Esophagus (tissue), 2 donors: ENCODE measurements around the gene MDH2. TPM values are rescaled to one million over a fixed set of nuclear protein-coding genes. Genes with fewer than 3 reads are reported as not detected.
"Not testable (repeated sequence)": the region's sequence is repeated elsewhere in the genome, so short reads cannot be mapped to it uniquely, and the experiment has no call there.

Source experiments
- H3K27ac ChIP-seq, 2 donors: one replicate each; pipeline ENCODE4 v1.5.1; 2013; ENCODE audit warnings: low read depth in 2 of 2, mild to moderate bottlenecking in 2 of 2, inconsistent platforms in 1 of 2, low read length in 1 of 2, moderate library complexity in 1 of 2
- H3K27me3 ChIP-seq, 2 donors: one replicate each; pipeline ENCODE4 v1.6.1; 2013; ENCODE audit warnings: low read length in 2 of 2, control low read depth in 1 of 2, mild to moderate bottlenecking in 1 of 2; ENCODE audit not compliant: insufficient read depth in 2 of 2, control insufficient read depth in 1 of 2
- H3K36me3 ChIP-seq, 2 donors: one replicate each; pipeline ENCODE4 v1.6.1; 2013; ENCODE audit warnings: low read length in 1 of 2; ENCODE audit not compliant: control insufficient read depth in 2 of 2, insufficient read depth in 2 of 2
- H3K4me1 ChIP-seq, 2 donors: one replicate each; pipeline ENCODE4 v1.6.1; 2013; ENCODE audit warnings: low read length in 1 of 2; ENCODE audit not compliant: control insufficient read depth in 2 of 2, insufficient read depth in 2 of 2
- H3K4me3 ChIP-seq, 2 donors: one replicate each; pipeline ENCODE4 v1.5.1; 2013; ENCODE audit warnings: low read length in 2 of 2, mild to moderate bottlenecking in 2 of 2, low read depth in 1 of 2, moderate library complexity in 1 of 2
- H3K9me3 ChIP-seq, 2 donors: one replicate each; pipeline ENCODE4 v1.6.1; 2013; ENCODE audit warnings: mild to moderate bottlenecking in 2 of 2, low read depth in 1 of 2, low read length in 1 of 2, moderate library complexity in 1 of 2; ENCODE audit not compliant: control insufficient read depth in 2 of 2, insufficient read depth in 1 of 2
- WGBS, 2 donors: extraction: QIAGEN DNeasy Blood & Tissue Kit; methylation state at CpG; one replicate each; pipeline ENCODE4 v1.1.7; 2013; 5-methylcytosine and 5-hydroxymethylcytosine counted together
- polyA plus RNA-seq, 2 donors: library from polyadenylated mRNA; stranded (reverse); fragments of 200-250 nt; gene quantifications; one replicate each; pipeline ENCODE4 v1.2.3, GENCODE V29; 2013
- donor health status: healthy with polysubstance abuse.
- donor health status: Bipolar disorder and iron deficiency.

Gene MDH2
- polyA plus RNA-seq, 2 donors, result 39.3 to 144 TPM

DNA sequence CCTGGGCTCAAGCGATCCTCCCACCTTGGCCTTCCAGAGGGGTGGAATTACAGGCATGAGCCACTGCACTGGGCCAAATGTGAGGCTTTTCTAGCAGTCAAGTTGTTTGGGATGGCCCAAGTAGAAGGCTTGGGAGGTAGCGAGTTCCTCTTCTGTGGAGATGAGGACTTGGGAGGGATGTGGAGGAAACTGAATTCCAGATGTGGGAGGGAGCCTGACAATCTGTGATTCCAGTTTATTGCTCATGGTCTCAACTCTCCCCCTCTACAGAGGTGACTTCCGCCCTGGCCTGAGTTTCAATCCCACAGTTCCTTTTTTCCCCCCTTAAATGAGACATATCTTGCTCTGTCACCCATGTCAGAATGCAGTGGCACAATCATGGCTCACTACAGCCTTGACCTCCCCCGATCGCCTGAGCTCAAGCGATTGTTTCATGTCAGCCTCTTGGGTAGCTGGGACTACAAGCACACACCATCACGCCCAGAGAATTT, 3.5 kb upstream of the MDH2 start:
- 95% methylated on average over 7 of the region's 7 CpGs for WGBS, 2 donors
- Histone ChIP-seq H3K9me3 (no peaks in the 10 kb centered on the region), H3K36me3 (peaks cover 0 to 8% of the 10 kb centered on the region in 2 donors), H3K4me3 (no peak overlapping the region), H3K27me3 (no peaks in the 10 kb centered on the region), H3K27ac (no peak overlapping the region), H3K4me1 (peaks cover 0 to 4% of the 10 kb centered on the region in 2 donors)

DNA sequence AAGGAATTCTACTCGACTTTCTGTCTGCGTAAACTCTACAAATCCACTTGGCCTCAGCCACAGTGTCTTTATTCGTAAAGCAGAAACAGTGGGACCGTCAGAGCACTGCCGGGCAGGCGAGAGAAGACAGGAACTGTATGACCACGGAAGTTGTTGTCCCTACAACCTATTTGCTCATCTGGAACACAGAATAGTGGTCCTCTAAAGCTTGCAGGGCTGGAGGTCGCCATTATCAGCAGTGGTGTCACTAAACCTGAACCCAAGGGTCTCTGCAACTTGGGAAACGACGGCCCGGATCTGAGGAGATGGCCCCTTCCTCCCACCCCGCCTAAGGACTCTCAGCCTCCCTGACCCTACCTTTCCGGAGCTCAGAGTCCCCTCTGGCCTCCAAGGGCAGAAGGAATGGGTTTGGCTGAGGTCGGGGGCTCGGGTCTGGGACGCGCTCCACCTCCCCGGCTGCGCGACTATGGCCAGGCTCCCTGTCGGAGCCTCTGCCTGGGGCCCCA, 548 bp upstream of the MDH2 start:
- no peaks in the 10 kb centered on the region for H3K9me3 ChIP-seq
- H3K27me3 ChIP-seq, result no peaks in the 10 kb centered on the region
- WGBS, 2 donors, result 0 to 1% methylated on average over 21 of the region's 21 CpGs
- H3K27ac ChIP-seq, result peak overlapping the region; percentile 96 to 98
- peak overlapping the region; percentile 90 to 91 for H3K4me3 ChIP-seq
- peaks cover 0 to 7% of the 10 kb centered on the region in 2 donors for H3K4me1 ChIP-seq
- no peaks in the 10 kb centered on the region for H3K36me3 ChIP-seq

DNA sequence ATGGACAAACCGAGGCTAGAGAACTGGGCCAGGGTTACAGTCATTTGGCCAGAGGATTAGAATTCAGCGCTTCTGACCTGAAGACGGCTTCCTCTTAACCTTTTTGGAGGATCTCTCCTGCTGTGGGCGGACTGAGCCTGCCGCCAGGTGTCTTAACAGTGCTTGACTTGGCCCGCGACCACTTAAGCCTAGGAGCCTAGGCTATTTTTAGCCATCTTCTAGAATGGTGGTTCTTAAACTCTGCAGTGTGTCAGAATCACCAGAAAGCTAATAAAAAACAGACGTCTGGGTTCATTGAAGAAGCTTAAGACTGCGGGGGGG, 722 bp downstream of the MDH2 start:
- 2 to 4% methylated on average over 9 of the region's 9 CpGs for WGBS, 2 donors
- Histone ChIP-seq H3K27ac (peak overlapping the region; percentile 96 to 98), H3K4me3 (peak overlapping the region; percentile 90 to 91), H3K9me3 (no peaks in the 10 kb centered on the region), H3K36me3 (no peaks in the 10 kb centered on the region), H3K27me3 (no peaks in the 10 kb centered on the region), H3K4me1 (peaks cover 0 to 14% of the 10 kb centered on the region in 2 donors)

DNA sequence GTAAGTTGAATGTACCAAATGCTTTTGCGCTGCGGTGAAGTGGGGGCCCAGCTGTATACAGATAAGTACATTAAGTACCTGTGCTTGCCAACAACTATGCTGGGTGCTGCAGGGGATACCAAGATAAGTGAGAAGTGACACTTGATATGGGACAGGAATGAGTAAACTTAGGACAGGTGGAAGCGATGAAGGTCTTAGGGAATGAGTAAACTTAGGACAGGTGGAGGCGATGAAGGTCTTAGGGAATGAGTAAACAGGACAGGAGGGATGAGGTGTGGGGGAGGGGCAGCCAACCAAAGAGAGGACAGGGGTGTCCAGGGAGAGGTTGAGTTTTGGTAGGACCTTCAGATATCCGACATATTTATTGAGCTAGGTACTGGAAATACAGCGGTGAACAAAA, 1.4 kb downstream of the MDH2 start:
- H3K9me3 ChIP-seq, result no peaks in the 10 kb centered on the region
- no peaks in the 10 kb centered on the region for H3K36me3 ChIP-seq
- H3K27me3 ChIP-seq, result no peaks in the 10 kb centered on the region
- 85 to 89% methylated on average over 6 of the region's 6 CpGs for WGBS, 2 donors
- H3K4me3 ChIP-seq, result peak overlapping the region in 1 of 2 donors; percentile 90
- H3K4me1 ChIP-seq, result peaks cover 0 to 14% of the 10 kb centered on the region in 2 donors
- no peak overlapping the region for H3K27ac ChIP-seq

DNA sequence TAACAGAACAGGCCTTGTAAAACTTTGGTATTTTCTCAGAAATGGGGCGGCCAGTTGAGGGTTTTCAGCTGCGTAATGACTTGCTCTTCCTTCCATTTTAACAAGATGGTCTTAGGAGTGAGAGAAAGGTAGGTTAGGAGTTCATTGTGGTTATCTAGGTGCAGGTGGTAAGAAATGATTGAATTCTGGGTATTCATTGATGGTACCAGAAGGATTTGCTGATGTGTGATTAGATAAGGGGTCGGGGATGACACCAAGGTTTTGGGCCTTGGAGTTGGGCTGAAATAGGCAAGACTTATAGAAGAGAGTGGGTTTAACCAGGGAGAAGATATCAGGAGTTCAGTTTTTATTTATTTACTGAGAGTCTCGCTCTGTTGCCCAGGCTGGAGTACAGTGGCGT, 2.6 kb downstream of the MDH2 start:
- no peaks in the 10 kb centered on the region for H3K9me3 ChIP-seq
- no peaks in the 10 kb centered on the region for H3K36me3 ChIP-seq
- peak overlapping the region in 1 of 2 donors; percentile 33 for H3K27ac ChIP-seq
- H3K4me1 ChIP-seq, result peaks cover 0 to 14% of the 10 kb centered on the region in 2 donors
- no peak overlapping the region for H3K4me3 ChIP-seq
- no peaks in the 10 kb centered on the region for H3K27me3 ChIP-seq
- 94 to 95% methylated on average over 5 of the region's 5 CpGs for WGBS, 2 donors

DNA sequence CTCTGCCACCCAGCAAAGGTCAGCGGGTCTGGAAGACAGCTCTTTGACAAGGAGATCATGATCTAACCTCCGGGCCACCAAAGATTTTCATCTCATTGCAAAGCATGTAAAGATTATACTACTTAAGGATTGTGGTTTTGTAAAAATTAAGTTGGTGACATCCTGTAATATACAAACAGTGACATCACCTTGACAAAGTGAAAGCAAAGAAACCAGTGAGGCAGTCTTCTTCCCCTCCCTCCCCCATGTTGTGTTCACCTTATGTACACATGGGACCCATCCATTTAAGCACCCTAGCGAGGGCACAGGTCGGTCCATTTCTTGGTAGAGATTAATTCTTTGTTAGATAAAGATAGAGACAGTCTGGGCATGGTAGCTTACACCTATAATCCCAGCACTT, 3.9 kb downstream of the MDH2 start:
- H3K27me3 ChIP-seq, result no peaks in the 10 kb centered on the region
- H3K4me3 ChIP-seq, result no peak overlapping the region
- WGBS, 2 donors, result 85 to 89% methylated on average over 4 of the region's 4 CpGs
- peaks cover 0 to 14% of the 10 kb centered on the region in 2 donors for H3K4me1 ChIP-seq
- no peaks in the 10 kb centered on the region for H3K36me3 ChIP-seq
- no peak overlapping the region for H3K27ac ChIP-seq
- no peaks in the 10 kb centered on the region for H3K9me3 ChIP-seq

DNA sequence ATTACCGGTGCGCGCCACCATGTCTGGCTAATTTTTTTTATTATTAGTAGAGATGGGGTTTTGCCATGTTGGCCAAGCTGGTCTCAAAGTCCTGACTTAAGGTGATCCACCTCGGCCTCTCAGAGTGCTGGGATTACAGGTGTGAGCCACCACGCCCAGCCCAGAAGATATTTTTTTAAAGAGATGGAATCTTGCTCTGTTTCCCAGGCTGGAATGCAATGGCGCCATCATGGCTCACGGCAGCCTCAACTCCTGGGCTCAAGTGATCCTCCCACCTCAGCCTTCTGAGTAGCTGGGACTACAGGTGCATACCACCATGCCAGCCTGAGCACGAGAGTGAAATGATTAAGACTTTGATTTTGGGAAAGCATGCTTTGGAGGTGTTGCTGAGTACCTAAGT, 4.8 kb downstream of the MDH2 start:
- not testable (repeated sequence) for H3K9me3 ChIP-seq, H3K36me3 ChIP-seq, H3K4me3 ChIP-seq, H3K27me3 ChIP-seq
- Histone ChIP-seq H3K4me1 (peaks cover 0 to 14% of the 10 kb centered on the region in 2 donors), H3K27ac (peak overlapping the region; percentile 64 to 91)
- WGBS, 2 donors, result 88 to 89% methylated on average over 8 of the region's 8 CpGs

DNA sequence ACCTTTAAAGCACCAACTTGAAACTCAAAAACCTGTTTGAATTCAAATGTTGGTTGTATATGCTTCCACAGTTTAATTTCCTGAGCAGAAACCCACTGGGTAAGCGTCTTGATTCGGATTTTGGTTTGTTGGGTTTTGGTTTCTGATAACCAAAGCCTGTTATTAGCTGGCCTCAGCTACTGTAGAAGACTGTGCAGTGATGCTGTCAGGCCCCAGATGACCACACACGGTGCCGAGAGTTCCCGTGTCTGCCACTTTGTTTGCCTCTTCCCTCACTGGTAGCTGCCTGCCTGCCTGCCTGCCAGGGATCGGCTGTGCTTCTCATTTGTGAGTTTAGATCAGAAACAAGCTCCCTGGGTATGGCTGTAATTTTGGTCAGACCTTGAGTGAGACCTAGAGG, 5.6 kb downstream of the MDH2 start:
- Histone ChIP-seq H3K36me3 (peaks cover 9 to 10% of the 10 kb centered on the region in 2 donors), H3K9me3 (no peaks in the 10 kb centered on the region), H3K4me3 (no peak overlapping the region), H3K27me3 (no peaks in the 10 kb centered on the region), H3K27ac (peak overlapping the region; percentile 38 to 91), H3K4me1 (peaks cover 0 to 14% of the 10 kb centered on the region in 2 donors)
- WGBS, 2 donors, result 68 to 72% methylated on average over 6 of the region's 6 CpGs

DNA sequence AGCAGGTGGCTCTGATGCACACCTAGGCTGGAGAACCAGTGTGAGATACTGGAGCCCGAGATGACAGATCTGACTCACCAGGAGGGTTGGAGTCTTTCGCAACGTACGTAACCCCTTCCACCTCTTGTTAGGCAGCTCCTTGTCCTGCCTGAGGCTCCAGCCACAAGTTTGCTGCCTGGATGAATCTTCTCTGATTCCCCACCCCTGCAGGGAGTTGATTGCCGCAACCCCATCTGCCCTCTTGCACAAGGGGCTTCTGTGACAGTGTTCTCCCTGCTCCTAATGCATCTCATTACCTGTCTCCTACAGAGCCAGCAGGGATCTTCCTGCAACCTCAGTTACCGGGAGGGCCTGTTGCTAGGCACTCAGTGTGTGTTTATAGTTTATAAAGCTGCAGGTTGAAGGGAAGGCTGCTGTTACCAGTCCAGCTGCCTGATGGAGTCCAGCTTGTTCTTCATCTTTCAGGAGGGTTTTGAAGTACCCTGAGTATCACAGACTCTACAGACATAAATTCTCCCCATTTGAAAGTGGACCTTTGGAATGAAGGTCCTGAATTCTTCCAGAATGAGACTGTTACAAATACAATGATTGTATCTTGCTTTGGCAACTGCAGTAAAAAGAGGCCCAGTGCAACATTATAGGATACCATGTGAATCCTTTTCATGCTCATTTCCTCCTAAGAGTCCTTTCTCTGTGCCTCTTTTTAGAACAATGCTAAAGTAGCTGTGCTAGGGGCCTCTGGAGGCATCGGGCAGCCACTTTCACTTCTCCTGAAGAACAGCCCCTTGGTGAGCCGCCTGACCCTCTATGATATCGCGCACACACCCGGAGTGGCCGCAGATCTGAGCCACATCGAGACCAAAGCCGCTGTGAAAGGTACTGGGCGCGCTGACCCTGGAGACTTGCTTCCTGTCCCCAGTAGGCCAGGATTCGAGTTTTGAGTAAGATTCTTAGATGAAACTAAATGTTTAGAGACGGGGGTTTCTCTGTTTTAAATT, 6.5 kb downstream of the MDH2 start:
- peaks cover 16 to 17% of the 10 kb centered on the region in 2 donors for H3K36me3 ChIP-seq
- H3K9me3 ChIP-seq, result no peaks in the 10 kb centered on the region
- peak overlapping the region; percentile 38 to 91 for H3K27ac ChIP-seq
- H3K4me3 ChIP-seq, result no peak overlapping the region
- no peaks in the 10 kb centered on the region for H3K27me3 ChIP-seq
- 72 to 76% methylated on average over 18 of the region's 18 CpGs for WGBS, 2 donors
- peaks cover 0 to 10% of the 10 kb centered on the region in 2 donors for H3K4me1 ChIP-seq
